ENCODE measurements around the gene TBX18.

TBX18 gene

DNA sequence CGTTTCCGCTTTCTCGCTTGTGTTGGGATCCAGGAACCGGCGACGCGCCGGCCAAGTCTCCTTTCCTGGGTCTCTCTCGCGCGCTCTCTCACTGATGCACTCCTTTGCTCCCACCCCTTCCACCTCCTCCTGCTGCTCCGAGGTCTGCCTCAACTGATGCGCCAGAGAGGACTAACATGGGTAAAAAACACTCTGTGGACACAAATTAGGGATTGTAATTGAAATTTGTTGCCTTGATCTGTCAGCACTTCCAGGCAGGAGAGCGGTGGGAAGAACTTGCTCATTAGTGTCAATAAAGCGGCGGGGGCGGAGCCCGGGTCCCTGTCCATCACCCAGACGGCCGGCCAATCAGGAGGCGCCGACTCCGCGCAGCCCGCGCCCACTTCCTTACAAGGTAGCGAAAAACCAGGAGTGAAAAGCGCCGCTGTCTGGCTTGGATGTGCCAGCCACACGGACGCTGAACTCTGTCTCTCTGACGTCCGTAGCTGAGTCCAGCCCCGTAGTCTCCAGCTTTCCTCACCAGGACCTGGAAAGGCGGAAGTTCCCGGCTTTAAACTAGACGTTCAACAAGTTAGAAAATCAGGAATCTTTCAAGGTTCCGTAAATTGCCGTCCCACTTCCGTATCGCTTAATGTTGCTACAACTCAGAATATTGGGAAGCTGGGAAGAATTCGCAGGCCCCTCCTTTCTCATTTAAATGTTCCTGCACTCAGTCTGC, at the start of gene TBX18:
TBX18 (minus strand) TSS at position 267 of the 718 bp plus-strand sequence. CDS start 417 bp downstream, outside the sequence.
- DNase-seq (ENCODE audit: low spot score): no peak

DNA sequence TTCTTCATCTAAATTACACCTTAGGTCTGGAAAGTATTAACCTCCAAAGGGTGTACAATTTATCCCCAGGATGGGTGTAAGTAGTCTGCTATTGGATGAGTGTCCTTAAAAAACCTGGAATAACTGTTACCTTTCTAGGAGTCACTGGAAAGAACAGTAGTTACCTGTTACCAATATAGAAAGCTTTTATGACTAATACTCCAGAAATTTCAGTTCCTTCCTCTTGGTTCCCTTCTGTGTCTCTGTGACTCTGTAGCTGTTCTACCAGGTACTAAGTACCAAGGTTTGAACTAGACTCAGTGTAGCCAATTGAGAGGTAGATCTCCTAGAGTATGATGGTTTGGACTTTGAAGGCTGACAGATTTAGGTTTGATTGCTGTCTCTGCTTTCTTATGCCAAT, 47.0 kb upstream of the TBX18 start:
- no peak for DNase-seq (ENCODE audit: low spot score)

DNA sequence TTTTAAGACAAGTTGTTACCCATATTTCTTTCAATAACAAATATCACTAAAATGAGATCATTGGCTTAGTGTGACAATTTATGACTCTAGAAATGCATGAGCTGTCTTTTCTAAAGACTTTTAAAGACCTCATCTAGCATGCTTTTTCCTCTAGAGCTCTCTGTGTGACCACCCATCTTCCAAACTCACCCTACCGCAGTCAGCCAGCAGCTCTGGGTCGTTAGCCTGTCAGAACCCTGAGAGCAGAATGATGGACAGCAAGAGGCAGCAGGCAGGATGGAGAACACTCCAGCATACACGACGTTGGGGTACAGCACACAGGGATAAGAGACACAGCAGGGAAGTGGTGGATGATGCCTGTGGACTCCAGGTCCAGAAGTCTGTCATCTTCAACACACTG, 45.1 kb upstream of the TBX18 start:
- no peak for DNase-seq (ENCODE audit: low spot score)

DNA sequence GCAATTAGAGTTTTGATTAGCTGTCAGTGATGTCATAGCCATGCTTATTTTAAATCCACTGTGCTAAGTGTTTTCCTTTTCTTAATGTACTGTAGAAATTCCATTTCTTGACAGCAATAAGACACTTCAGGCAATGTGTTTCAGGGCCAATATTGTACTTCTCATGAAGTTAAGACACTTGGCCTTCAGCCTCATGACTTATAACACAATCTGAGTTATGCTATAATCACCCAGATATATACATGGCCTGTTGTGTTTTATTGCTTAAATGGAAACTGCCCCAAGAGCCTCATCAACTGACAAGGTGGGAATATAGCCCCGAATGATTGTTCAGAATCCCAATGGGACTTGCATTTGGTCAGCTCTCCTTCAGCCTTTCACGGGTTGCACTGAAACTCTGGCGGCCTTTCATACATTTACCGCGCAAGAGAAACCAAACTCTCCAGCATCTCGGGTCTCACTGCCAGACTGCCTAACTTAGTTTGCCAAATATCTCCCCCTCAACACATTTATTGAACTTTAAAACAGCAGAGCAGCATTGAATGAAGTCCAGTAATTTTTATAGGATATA, 44.2 kb upstream of the TBX18 start:
- no peak for DNase-seq (ENCODE audit: low spot score)

- DNase-seq (ENCODE audit: low spot score): no peak
Observed at GRCh38 chr6:84805145-84805544, 40.7 kb upstream of the TBX18 start.

GRCh38 chr6:84804720-84805119, 40.3 kb upstream of the TBX18 start:
- no peak for DNase-seq (ENCODE audit: low spot score)

GRCh38 chr6:84801250-84801649, 36.9 kb upstream of the TBX18 start:
- no peak for DNase-seq (ENCODE audit: low spot score)

DNA sequence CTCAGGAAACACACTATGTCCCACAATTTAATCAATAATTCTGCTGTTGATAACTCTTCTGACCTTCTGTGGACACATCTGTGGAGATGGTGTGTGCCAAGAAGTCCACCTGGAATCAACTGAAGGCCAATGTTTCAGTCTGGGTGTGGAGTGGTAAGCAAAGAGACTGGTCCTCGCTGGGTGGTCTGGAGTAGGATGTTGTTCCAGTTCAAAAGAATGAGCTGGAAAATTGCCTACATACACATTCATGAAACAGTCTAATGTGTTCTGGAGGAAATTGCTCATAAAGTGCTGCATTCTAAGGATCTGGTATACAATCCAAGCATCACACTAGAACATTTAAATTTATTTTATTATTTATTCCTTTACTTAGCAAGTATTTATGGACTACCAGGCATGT, 33.9 kb upstream of the TBX18 start:
- DNase-seq (ENCODE audit: low spot score): no peak

GRCh38 chr6:84796343-84796742, 31.9 kb upstream of the TBX18 start:
- DNase-seq (ENCODE audit: low spot score): no peak

- DNase-seq (ENCODE audit: low spot score): no peak
Observed at GRCh38 chr6:84791927-84792326, 27.5 kb upstream of the TBX18 start.

- DNase-seq (ENCODE audit: low spot score): no peak
Observed at GRCh38 chr6:84791233-84791632, 26.8 kb upstream of the TBX18 start.

DNA sequence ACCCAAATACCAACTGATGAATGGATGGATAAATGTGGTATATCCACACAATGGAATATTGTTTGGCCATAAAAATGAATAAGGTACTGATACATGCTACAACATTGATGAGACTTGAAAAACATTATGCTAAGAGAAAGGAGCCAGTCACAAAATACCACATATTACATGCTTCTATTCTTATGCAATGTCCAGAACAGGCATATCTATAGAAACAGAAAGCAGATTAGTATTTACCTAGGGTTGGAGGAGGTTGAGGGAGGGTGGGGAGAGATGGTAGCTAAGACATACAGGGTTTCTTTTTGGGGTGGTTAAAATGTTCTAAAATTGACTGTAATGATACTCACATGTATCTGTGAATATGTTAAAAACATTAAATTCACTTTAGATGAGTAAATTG, 24.8 kb upstream of the TBX18 start:
- no peak for DNase-seq (ENCODE audit: low spot score)

GRCh38 chr6:84788689-84789088, 24.3 kb upstream of the TBX18 start:
- DNase-seq (ENCODE audit: low spot score): no peak

- no peak for DNase-seq (ENCODE audit: low spot score)
Observed at GRCh38 chr6:84785671-84786070, 21.3 kb upstream of the TBX18 start.

- DNase-seq (ENCODE audit: low spot score): no peak
Observed at GRCh38 chr6:84779917-84780316, 15.5 kb upstream of the TBX18 start.

DNA sequence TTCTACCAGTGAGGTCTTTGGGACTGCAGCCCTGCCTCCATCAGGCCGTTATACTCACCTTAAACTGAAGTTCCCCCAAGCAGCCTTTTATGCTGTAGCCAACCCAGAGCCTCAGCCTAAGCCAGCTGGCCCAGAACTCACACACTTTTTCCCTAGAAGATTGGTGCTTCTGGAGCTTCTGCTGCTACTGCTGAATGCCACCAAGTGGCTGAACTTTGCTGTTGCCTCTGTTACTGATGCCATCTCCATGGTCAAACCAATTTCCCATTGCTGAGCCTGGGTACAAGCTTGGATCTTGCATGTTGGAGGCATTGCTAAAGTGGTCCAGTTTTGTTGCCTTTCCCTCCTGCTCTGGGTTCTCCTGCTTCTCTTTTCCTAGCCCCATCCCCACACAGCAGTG, 15.0 kb upstream of the TBX18 start:
- no peak for DNase-seq (ENCODE audit: low spot score)

DNA sequence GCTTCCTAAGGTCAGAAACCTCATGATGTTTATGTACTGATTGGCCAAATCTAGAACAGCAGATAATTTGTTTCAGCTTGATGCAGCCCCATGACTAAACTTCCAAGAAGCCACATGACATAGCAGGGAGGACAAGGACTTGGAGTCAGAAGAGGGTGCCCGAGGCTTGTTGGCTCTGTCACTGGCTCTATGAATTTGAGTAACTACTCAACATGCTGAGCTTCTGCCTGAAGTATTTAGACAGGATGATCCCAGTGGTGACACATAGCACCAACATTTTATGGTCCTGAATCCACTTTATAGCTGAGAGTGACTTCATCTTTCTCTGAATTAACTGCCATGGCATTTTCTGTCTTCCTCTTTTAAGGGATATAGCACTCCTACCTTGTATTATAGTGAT, 13.5 kb upstream of the TBX18 start:
- DNase-seq (ENCODE audit: low spot score): no peak

- no peak for DNase-seq (ENCODE audit: low spot score)
Observed at GRCh38 chr6:84776392-84776791, 12.0 kb upstream of the TBX18 start.

DNA sequence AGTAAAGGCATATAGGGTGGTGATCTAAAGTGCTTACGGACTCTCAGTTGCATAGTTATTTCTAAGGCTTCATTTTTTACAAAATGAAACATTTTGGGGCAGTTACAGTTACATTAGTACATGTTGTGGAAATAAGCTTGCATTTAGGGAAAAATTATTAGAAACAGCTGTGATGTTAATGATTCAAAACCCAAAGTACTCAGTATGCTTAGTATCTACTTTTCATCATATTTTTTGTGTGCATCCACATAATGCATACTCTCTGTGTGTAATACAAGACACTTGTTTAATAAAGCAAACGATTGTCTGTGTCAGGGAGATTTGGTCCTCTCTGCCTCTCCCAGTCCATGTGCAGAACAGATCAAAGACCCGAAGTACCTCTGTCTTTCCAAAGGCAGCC, 11.4 kb upstream of the TBX18 start:
- DNase-seq (ENCODE audit: low spot score): no peak

GRCh38 chr6:84774985-84775284, 10.5 kb upstream of the TBX18 start:
- no peak for DNase-seq (ENCODE audit: low spot score)

- DNase-seq (ENCODE audit: low spot score): no peak
Observed at GRCh38 chr6:84774157-84774984, 10.0 kb upstream of the TBX18 start.

GRCh38 chr6:84773431-84774156, 9.2 kb upstream of the TBX18 start:
- no peak for DNase-seq (ENCODE audit: low spot score)

DNA sequence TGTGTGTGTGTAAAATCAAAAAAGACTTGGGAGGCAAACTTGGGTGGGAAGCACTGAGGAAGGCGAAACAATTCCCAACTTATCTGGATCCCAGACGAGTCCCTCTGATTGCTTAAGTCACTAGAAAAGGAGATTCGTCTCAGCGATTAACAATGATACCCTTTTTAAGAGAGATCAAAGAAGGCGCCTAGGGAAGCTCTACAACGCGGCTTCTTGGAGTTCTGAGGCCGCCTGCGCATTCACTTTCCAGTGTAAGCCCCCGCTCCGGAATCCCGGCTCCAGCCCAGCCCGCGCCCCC, 8.7 kb upstream of the TBX18 start:
- no peak for DNase-seq (ENCODE audit: low spot score)
